ENCODE measurements around the gene ASB3.
"Not testable (repeated sequence)": the region's sequence is repeated elsewhere in the genome, so short reads cannot be mapped to it uniquely, and the experiment has no call there.

ASB3 gene

DNA sequence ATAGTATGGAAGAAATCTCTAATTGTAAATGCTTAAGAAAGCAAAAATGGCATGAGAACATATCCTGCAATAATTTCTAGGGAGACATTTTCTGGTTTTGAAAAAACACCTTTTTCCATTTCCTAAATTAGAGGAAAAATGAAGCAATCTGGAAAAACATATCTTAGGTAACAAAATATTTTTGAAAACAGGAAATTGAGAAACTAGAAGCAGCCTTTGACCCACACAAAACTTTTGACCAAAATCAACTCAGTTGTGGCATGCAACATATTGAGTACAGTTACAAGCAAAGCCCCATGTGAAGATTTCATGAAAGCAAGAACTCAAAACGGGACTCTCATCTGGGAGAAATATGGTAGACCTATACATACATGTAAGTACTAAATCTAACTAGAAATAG, 47.7 kb downstream of the ASB3 start:
- DNase-seq (ENCODE audit: low read depth), result no peak

DNA sequence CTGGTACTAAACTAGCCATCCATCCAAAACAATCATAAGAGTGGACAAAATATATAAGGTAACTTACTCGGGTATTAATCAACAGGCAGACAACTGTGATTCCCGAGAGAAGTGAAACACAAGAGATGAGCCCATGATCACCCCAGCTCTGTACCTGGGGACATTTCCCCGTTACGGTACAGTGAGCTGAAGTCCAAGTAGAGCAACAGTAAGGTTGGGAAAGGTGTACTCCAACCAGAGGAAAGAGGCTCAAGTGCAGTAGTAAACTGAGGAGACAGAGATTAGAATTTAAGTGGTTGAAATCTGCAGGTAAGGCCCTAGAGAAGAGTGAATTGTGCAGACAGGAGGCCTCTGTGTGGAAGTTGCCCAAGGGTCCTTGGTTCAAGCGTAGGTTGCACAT, 49.7 kb downstream of the ASB3 start:
- DNase-seq (ENCODE audit: low read depth), result no peak

DNA sequence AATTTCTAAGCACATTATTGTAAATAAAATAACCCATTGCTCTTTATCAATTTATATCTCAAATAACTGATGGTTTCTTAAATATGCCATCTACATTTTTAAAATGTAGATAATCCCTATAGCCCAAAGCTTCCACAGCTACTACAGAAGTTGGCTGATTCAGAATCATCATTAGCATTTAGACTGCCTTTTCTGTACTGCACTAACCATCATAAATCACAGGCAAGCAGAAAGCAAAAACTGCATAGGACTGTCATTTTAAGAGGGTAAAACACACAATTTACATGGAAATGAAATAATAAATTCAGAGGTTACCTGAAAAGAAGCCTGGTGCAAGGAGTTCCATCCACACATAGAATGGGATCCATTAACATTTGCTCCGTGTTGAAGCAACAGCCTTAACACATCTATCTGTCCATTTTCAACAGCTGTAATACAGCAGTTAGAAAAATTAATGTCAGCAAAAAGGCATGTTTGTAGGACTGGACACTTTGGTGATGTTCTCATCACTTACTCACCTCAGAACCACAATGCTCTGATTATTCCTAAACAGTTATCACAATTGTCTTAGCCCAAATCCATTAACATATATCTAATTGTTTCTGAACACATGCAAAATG, 57.5 kb downstream of the ASB3 start:
- no peak for DNase-seq (ENCODE audit: low read depth)

GRCh38 chr2:53727921-53728320, 58.8 kb downstream of the ASB3 start:
- no peak for DNase-seq (ENCODE audit: low read depth)

- no peak for DNase-seq (ENCODE audit: low read depth)
These were observed 61.1 kb downstream of the ASB3 start for GRCh38 chr2:53725662-53726061.

- DNase-seq (ENCODE audit: low read depth), result no peak
These were observed 62.2 kb downstream of the ASB3 start for GRCh38 chr2:53724536-53724935.

- not testable (repeated sequence) for DNase-seq (ENCODE audit: low read depth)
These were observed 65.8 kb downstream of the ASB3 start for GRCh38 chr2:53720944-53721343.

DNA sequence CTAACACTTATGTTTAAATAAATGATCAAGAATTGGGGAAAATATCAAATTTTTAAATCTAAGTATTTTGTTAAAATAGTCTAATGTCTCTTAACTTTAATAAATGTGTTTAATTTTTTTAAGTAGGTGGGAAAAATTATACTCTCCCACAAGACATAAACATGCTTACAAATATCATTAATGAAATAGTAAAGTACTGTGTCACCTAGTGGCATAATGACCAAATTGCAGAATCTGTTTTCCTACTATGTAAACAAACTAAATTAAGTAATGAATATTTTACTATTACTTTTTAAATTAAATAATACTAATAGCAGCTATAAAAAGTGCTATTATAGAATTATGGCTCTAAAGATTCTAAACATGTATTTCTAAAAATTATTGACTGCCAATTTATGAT, 71.2 kb downstream of the ASB3 start:
- no peak for DNase-seq (ENCODE audit: low read depth)

GRCh38 chr2:53711271-53711780, 75.4 kb downstream of the ASB3 start:
- no peak for DNase-seq (ENCODE audit: low read depth)

DNA sequence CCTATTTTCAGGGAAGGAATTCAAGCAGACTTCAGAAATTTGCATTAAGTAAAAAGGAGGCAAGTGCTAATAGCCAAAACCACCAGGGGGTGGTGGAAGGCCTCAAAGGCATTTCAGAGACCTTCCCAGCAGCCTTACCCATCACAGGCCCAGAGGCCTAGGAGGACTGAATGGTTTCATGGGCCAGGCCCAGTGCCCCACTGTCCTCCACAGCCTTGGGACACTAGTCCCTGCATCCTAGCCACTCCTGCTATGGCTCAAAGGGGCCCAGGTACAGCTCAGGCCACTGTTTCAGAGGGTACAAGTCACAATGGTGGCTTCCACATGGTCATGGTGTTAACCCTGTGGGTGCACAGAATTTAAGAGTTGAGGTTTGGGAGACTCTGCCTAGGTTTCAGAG, 77.8 kb downstream of the ASB3 start:
- no peak for DNase-seq (ENCODE audit: low read depth)

- DNase-seq (ENCODE audit: low read depth), result no peak
These were observed 85.5 kb downstream of the ASB3 start for GRCh38 chr2:53701221-53701620.

GRCh38 chr2:53697686-53698085, 89.1 kb downstream of the ASB3 start:
- no peak for DNase-seq (ENCODE audit: low read depth)

GRCh38 chr2:53697092-53697491, 89.7 kb downstream of the ASB3 start:
- no peak for DNase-seq (ENCODE audit: low read depth)

GRCh38 chr2:53695575-53695974, 91.2 kb downstream of the ASB3 start:
- DNase-seq (ENCODE audit: low read depth), result no peak

- no peak for DNase-seq (ENCODE audit: low read depth)
These were observed 92.5 kb downstream of the ASB3 start for GRCh38 chr2:53694096-53694771.

- DNase-seq (ENCODE audit: low read depth), result no peak
These were observed 95.9 kb downstream of the ASB3 start for GRCh38 chr2:53690876-53691275.

- DNase-seq (ENCODE audit: low read depth), result no peak
These were observed 113.8 kb downstream of the ASB3 start for GRCh38 chr2:53672881-53673522.

DNA sequence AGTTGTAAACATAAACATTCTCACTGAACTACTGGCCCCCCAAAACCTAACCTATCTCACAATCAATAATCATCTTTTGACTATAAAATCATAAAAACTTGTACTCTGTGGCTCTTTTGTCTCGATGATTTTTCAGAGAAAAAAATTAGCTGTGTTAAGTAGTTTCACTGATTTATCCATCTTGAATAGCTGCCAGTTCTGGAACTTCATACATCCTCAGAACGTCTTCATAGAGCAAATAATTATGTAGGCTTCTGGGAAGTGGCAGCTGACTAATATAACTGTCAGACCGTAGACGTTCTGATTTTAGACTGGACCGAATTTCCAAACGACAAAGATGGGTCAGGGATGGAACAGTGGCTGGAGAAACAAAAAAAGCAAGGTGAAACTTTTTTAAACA, 116.4 kb downstream of the ASB3 start:
- DNase-seq (ENCODE audit: low read depth), result no peak

DNA sequence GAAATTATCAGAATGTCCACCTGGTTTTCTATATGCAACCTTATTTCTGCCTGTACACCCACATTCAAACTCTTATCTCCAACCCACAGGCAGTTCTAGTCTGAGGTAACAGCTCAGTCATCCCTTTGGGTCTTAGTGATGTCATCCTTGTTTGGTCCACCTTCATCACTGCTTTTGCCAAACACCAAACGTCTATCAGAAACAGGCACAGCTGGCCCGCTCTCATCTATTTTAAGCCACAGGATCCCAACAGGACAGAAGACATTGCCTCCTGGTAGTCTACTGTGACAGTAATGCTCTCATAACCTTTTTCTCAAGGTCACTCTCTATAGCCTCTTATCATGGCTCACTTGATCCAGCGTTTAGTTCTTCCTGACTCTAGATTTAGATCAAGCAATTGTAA, 118.1 kb downstream of the ASB3 start:
- DNase-seq (ENCODE audit: low read depth), result no peak

- not testable (repeated sequence) for DNase-seq (ENCODE audit: low read depth)
These were observed 119.6 kb downstream of the ASB3 start for GRCh38 chr2:53667130-53667529.

GRCh38 chr2:53660886-53661285, 125.9 kb downstream of the ASB3 start:
- DNase-seq (ENCODE audit: low read depth), result no peak

DNA sequence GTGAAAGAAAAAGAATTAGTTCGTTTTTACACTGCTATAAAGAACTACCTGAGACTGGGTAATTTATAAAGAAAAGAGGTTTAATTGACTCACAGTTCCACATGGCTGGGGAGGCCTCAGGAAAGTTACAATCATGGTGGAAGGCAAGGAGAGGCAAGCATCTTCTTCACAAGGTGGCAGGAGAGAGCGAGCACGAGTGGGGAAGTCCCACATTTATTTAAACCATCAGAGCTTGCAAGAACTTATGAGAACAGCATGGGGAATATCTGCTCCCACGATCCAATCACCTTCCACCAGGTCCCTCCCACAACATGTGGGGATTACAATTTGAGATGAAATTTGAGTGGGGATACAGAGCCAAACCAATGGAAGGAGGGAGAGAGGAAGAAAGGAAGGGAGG, 128.3 kb downstream of the ASB3 start:
- DNase-seq (ENCODE audit: low read depth), result not testable (repeated sequence)

- DNase-seq (ENCODE audit: low read depth), result no peak
These were observed 131.5 kb downstream of the ASB3 start for GRCh38 chr2:53655256-53655655.

All from T-helper 22 cell (primary cell).